Neural crest cell (in vitro differentiated cells): ENCODE measurements around the gene RNASEH2C. TPM values are rescaled to one million over a fixed set of nuclear protein-coding genes. Genes with fewer than 3 reads are reported as not detected.
"Not testable (repeated sequence)": the region's sequence is repeated elsewhere in the genome, so short reads cannot be mapped to it uniquely, and the experiment has no call there.

Source experiments
- DNase-seq: peaks from one replicate; pipeline ENCODE4 v3.0.0; 2021; ENCODE audit warnings: low read depth, mixed read lengths, low spot score
- H3K27ac Mint-ChIP-seq: one replicate; pipeline ENCODE4 v1.8.0; 2021; ENCODE audit warnings: mild to moderate bottlenecking, mixed read lengths; ENCODE audit not compliant: unreplicated experiment
- H3K27me3 Mint-ChIP-seq: 2 replicates; pipeline ENCODE4 v1.8.0; 2021; ENCODE audit warnings: low read depth, mild to moderate bottlenecking, mixed read lengths
- H3K36me3 Mint-ChIP-seq: 2 replicates; pipeline ENCODE4 v1.8.0; 2021; ENCODE audit warnings: low read depth, mild to moderate bottlenecking, mixed read lengths
- H3K4me1 Mint-ChIP-seq: 2 replicates; pipeline ENCODE4 v1.8.0; 2021; ENCODE audit warnings: mixed read lengths
- H3K4me3 Mint-ChIP-seq: one replicate; pipeline ENCODE4 v1.8.0; 2021; ENCODE audit warnings: mild to moderate bottlenecking, mixed read lengths
- H3K9me3 Mint-ChIP-seq: 2 replicates; pipeline ENCODE4 v1.8.0; 2021; ENCODE audit warnings: mixed read lengths
- CTCF ChIP-seq: fragments of 200-600 bp; sonication (generic); conservative IDR thresholded peaks from 2 replicates; pipeline ENCODE4 v1.5.0; 2021; ENCODE audit warnings: antibody characterized with exemption, mild to moderate bottlenecking
- total RNA-seq: library from RNA; stranded (reverse); gene quantifications from 2 replicates; pipeline ENCODE4 v1.2.1, GENCODE V29; 2021

The RNASEH2C gene
- total RNA-seq, 1 donor from 2014 or later: 72.1 TPM

- Mint-ChIP-seq H3K9me3 (peaks cover under 1% of the 10 kb centered on the region), H3K36me3 (peaks cover 20% of the 10 kb centered on the region), H3K27ac (peak overlapping the region; percentile 97)
These were observed 7.9 kb downstream of the RNASEH2C start for GRCh38 chr11:65712633-65713076.

GRCh38 chr11:65711785-65712632 lies 8.6 kb downstream of the RNASEH2C start, which contains the start of gene KAT5:
Gene KAT5, plus strand, starts transcription at chr11:65712252. Its CDS starts 16 bp downstream, at chr11:65712268.
- H3K4me3 Mint-ChIP-seq: peak within 1 kb of the TSS; percentile 100
- TF ChIP-seq CTCF: peak; percentile 93
- peaks cover 10% of the 10 kb centered on the region for H3K27me3 Mint-ChIP-seq
- H3K9me3 Mint-ChIP-seq: peaks cover 3% of the 10 kb centered on the region
- H3K36me3 Mint-ChIP-seq: peaks cover 16% of the 10 kb centered on the region
- peak; percentile 99 for DNase-seq
- peak within 1 kb of the TSS; percentile 97 for H3K27ac Mint-ChIP-seq
- H3K4me1 Mint-ChIP-seq: peaks cover 19% of the 10 kb centered on the region

More at GRCh38 chr11:65712633-65713076, 7.9 kb downstream of the RNASEH2C start:
- H3K27me3 Mint-ChIP-seq: peaks cover 9% of the 10 kb centered on the region
- no peak for DNase-seq
- H3K4me1 Mint-ChIP-seq: peaks cover 23% of the 10 kb centered on the region
- H3K4me3 Mint-ChIP-seq: peak overlapping the region; percentile 100
- TF ChIP-seq CTCF: no peak

GRCh38 chr11:65710421-65710820 lies 10.2 kb downstream of the RNASEH2C start:
- no peak for DNase-seq
- Mint-ChIP-seq H3K4me3 (no peak overlapping the region), H3K27ac (no peak overlapping the region), H3K4me1 (peaks cover 16% of the 10 kb centered on the region), H3K9me3 (peaks cover 3% of the 10 kb centered on the region), H3K36me3 (peaks cover 11% of the 10 kb centered on the region), H3K27me3 (peaks cover 16% of the 10 kb centered on the region)
- no peak for TF ChIP-seq CTCF

GRCh38 chr11:65709661-65710060 lies 10.9 kb downstream of the RNASEH2C start:
- no peak for TF ChIP-seq CTCF
- peaks cover 6% of the 10 kb centered on the region for H3K36me3 Mint-ChIP-seq
- peaks cover 16% of the 10 kb centered on the region for H3K4me1 Mint-ChIP-seq
- peaks cover 3% of the 10 kb centered on the region for H3K9me3 Mint-ChIP-seq
- no peak overlapping the region for H3K27ac Mint-ChIP-seq
- no peak for DNase-seq
- peaks cover 22% of the 10 kb centered on the region for H3K27me3 Mint-ChIP-seq
- H3K4me3 Mint-ChIP-seq: peak overlapping the region; percentile 0

GRCh38 chr11:65708451-65708850 lies 12.1 kb downstream of the RNASEH2C start:
- Mint-ChIP-seq H3K36me3 (peaks cover 4% of the 10 kb centered on the region), H3K9me3 (peaks cover 3% of the 10 kb centered on the region), H3K4me3 (peak overlapping the region; percentile 38), H3K27ac (no peak overlapping the region), H3K27me3 (peaks cover 32% of the 10 kb centered on the region), H3K4me1 (peaks cover 13% of the 10 kb centered on the region)
- DNase-seq: no peak
- TF ChIP-seq CTCF: no peak

- not testable (repeated sequence) for DNase-seq, H3K9me3 Mint-ChIP-seq, H3K27ac Mint-ChIP-seq, H3K36me3 Mint-ChIP-seq, H3K4me1 Mint-ChIP-seq, H3K4me3 Mint-ChIP-seq
- H3K27me3 Mint-ChIP-seq: peaks cover 42% of the 10 kb centered on the region
These were observed 13.6 kb downstream of the RNASEH2C start for GRCh38 chr11:65707002-65707401.
